Esophagus muscularis mucosa (tissue), 4 donors: ENCODE results near the gene TMEM72.

Experiments
- CTCF ChIP-seq, 3 experiments: fragments of 200-600 bp in 2 of 3; fragments of 450-650 bp in 1 of 3; sonication (generic) in 2 of 3; IDR thresholded peaks; one replicate each; pipeline ENCODE4 v1.5.1; 2017 to 2019; ENCODE audit warnings: antibody characterized with exemption in 3 of 3, mild to moderate bottlenecking in 2 of 3, moderate library complexity in 1 of 3
- EP300 ChIP-seq: sonication (generic); formaldehyde crosslinking; IDR thresholded peaks from one replicate; pipeline ENCODE4 v1.6.1; 2017; ENCODE audit warnings: antibody characterized with exemption
- POLR2A ChIP-seq: fragments of 450-650 bp; IDR thresholded peaks from one replicate; pipeline ENCODE4 v1.6.1; 2017; ENCODE audit warnings: antibody characterized with exemption, moderate library complexity, mild to moderate bottlenecking, low read depth
- POLR2AphosphoS5 ChIP-seq, 2 donors: sonication (generic); formaldehyde crosslinking; IDR thresholded peaks; one replicate each; pipeline ENCODE4 v1.6.1; 2017; ENCODE audit warnings: antibody characterized with exemption in 2 of 2

GRCh38 chr10:44874166-44874565 is 37.0 kb upstream of the TMEM72 start:
- TF ChIP-seq CTCF (IDR thresholded peaks at IDR 0.05) (no peak), POLR2A (no peak), EP300 (no peak), POLR2AphosphoS5 (IDR thresholded peaks at IDR 0.05) (no peak)
